ENCODE measurements around the gene LRIG2. TPM values are rescaled to one million over a fixed set of nuclear protein-coding genes. Genes with fewer than 3 reads are reported as not detected.
A peak's percentile ranks its signal among the peaks of the same experiment; 100 is the strongest.

LRIG2 gene
- total and polyA plus RNA-seq, 9 of the 15 experiments (the other 6 are each of a cell fraction or from before 2014, with no cell fraction given) = 1.8 to 28.1 (median 11.5) TPM

DNA sequence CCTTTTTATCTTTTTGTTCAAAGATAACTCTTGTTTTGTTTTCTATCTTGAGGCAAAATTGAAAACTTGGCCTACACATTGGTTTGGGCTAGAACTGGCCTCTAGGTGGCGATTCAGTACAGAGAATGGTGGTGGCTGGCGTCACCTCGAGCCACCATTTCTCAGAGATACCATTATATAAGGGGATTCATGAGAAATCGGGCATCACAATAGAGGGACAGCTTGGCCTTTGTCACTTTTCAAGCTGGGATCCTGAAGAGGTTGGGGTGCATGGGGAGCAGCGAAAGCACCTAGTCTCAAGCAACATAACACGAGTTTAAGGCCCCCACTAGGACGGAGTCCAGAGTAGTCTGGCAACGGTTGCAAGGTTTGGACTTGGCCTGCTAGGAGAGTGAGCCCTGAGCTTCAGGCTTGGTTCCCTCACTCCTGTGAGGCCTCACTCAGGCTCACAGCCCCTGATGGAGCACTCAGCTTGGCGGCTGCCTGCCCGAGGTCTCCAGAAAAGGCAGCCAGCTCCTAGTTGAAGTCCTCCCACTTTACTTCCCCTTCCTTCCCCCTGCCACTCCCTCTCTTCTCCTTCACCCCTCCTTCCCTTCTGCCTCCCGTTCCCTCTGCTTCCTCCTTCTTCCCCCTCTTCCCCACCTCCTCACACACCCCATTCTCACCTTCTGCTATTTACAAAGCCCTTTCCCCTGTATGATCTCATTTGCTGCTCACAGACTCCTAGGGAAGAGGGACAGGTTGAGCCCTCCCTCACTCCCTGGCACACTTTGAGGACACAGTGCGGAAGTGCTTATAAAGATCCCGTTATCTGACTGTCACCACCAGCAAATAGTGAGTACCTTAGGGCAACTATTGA lies 67.8 kb downstream of the LRIG2 start (continued):
- TF ChIP-seq, protein P1, sequence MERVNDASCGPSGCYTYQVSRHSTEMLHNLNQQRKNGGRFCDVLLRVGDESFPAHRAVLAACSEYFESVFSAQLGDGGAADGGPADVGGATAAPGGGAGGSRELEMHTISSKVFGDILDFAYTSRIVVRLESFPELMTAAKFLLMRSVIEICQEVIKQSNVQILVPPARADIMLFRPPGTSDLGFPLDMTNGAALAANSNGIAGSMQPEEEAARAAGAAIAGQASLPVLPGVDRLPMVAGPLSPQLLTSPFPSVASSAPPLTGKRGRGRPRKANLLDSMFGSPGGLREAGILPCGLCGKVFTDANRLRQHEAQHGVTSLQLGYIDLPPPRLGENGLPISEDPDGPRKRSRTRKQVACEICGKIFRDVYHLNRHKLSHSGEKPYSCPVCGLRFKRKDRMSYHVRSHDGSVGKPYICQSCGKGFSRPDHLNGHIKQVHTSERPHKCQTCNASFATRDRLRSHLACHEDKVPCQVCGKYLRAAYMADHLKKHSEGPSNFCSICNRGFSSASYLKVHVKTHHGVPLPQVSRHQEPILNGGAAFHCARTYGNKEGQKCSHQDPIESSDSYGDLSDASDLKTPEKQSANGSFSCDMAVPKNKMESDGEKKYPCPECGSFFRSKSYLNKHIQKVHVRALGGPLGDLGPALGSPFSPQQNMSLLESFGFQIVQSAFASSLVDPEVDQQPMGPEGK (CRISPR knock-in tag; IDR thresholded peaks at IDR 0.05; ENCODE audit: borderline replicate concordance) = no peak
- no peak for TF ChIP-seq ZNF134 (CRISPR knock-in tag; conservative IDR thresholded peaks at IDR 0.05)
- no peak for TF ChIP-seq ARHGAP35 (IDR thresholded peaks at IDR 0.05; ENCODE audit: partially characterized antibody)
- TF ChIP-seq SAFB2 (IDR thresholded peaks at IDR 0.05; ENCODE audit: borderline replicate concordance, low read depth, low read length, severe bottlenecking) = no peak
- no peak for TF ChIP-seq NR4A1 (CRISPR knock-in tag; IDR thresholded peaks at IDR 0.05)
- peak; percentile 74 for TF ChIP-seq NR4A1 (tag; IDR thresholded peaks at IDR 0.05)
- TF ChIP-seq FOXJ2 (tag; IDR thresholded peaks at IDR 0.05) = no peak; the same call in 1 of the 2 replicates
- TF ChIP-seq ZNF253 (CRISPR knock-in tag; conservative IDR thresholded peaks at IDR 0.05) = no peak
- TF ChIP-seq, protein P2, sequence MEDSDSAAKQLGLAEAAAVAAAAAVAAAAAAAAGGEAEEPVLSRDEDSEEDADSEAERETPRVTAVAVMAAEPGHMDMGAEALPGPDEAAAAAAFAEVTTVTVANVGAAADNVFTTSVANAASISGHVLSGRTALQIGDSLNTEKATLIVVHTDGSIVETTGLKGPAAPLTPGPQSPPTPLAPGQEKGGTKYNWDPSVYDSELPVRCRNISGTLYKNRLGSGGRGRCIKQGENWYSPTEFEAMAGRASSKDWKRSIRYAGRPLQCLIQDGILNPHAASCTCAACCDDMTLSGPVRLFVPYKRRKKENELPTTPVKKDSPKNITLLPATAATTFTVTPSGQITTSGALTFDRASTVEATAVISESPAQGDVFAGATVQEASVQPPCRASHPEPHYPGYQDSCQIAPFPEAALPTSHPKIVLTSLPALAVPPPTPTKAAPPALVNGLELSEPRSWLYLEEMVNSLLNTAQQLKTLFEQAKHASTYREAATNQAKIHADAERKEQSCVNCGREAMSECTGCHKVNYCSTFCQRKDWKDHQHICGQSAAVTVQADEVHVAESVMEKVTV (CRISPR knock-in tag; IDR thresholded peaks at IDR 0.05) = peak; percentile 98
- TF ChIP-seq HDAC2 (IDR thresholded peaks at IDR 0.05) = no peak
- TF ChIP-seq, protein P3, sequence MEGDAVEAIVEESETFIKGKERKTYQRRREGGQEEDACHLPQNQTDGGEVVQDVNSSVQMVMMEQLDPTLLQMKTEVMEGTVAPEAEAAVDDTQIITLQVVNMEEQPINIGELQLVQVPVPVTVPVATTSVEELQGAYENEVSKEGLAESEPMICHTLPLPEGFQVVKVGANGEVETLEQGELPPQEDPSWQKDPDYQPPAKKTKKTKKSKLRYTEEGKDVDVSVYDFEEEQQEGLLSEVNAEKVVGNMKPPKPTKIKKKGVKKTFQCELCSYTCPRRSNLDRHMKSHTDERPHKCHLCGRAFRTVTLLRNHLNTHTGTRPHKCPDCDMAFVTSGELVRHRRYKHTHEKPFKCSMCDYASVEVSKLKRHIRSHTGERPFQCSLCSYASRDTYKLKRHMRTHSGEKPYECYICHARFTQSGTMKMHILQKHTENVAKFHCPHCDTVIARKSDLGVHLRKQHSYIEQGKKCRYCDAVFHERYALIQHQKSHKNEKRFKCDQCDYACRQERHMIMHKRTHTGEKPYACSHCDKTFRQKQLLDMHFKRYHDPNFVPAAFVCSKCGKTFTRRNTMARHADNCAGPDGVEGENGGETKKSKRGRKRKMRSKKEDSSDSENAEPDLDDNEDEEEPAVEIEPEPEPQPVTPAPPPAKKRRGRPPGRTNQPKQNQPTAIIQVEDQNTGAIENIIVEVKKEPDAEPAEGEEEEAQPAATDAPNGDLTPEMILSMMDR (IDR thresholded peaks at IDR 0.05 in 2 of 3, conservative IDR thresholded peaks at IDR 0.05 in 1 of 3; ENCODE audit: insufficient read depth in 2 of 3, low read depth in 1 of 3, low read length in 3 of 3) = peak; percentile 86 to 97 (median 97)
- TF ChIP-seq, protein P4, sequence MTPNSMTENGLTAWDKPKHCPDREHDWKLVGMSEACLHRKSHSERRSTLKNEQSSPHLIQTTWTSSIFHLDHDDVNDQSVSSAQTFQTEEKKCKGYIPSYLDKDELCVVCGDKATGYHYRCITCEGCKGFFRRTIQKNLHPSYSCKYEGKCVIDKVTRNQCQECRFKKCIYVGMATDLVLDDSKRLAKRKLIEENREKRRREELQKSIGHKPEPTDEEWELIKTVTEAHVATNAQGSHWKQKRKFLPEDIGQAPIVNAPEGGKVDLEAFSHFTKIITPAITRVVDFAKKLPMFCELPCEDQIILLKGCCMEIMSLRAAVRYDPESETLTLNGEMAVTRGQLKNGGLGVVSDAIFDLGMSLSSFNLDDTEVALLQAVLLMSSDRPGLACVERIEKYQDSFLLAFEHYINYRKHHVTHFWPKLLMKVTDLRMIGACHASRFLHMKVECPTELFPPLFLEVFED (CRISPR knock-in tag; conservative IDR thresholded peaks at IDR 0.05) = peak; percentile 98
- no peak for TF ChIP-seq ZNF764 (CRISPR knock-in tag; IDR thresholded peaks at IDR 0.05; ENCODE audit: low read depth)
- TF ChIP-seq CHD4 (IDR thresholded peaks at IDR 0.05; ENCODE audit: insufficient read depth, insufficient replicate concordance, low read depth, low read length, poor library complexity, severe bottlenecking) = no peak
- TF ChIP-seq KDM4B (IDR thresholded peaks at IDR 0.05; ENCODE audit: borderline replicate concordance in 2 of 2, low read depth in 1 of 2) = 0 out of 4 replicates have a peak, but pooled peaks of 1 of the 2 experiments have one; percentile 5
- TF ChIP-seq CBX5 (IDR thresholded peaks at IDR 0.05; ENCODE audit: borderline replicate concordance, low read depth) = no peak
- TF ChIP-seq, protein P5, sequence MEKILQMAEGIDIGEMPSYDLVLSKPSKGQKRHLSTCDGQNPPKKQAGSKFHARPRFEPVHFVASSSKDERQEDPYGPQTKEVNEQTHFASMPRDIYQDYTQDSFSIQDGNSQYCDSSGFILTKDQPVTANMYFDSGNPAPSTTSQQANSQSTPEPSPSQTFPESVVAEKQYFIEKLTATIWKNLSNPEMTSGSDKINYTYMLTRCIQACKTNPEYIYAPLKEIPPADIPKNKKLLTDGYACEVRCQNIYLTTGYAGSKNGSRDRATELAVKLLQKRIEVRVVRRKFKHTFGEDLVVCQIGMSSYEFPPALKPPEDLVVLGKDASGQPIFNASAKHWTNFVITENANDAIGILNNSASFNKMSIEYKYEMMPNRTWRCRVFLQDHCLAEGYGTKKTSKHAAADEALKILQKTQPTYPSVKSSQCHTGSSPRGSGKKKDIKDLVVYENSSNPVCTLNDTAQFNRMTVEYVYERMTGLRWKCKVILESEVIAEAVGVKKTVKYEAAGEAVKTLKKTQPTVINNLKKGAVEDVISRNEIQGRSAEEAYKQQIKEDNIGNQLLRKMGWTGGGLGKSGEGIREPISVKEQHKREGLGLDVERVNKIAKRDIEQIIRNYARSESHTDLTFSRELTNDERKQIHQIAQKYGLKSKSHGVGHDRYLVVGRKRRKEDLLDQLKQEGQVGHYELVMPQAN (IDR thresholded peaks at IDR 0.05; ENCODE audit: borderline replicate concordance) = peak; percentile 59; the same call in 1 of the 2 replicates
